ENCODE measurements around the gene NSUN7. TPM values are rescaled to one million over a fixed set of nuclear protein-coding genes. Genes with fewer than 3 reads are reported as not detected.

NSUN7 gene
- total RNA-seq, 2 donors from 2014 or later = 17.9 to 29.6 TPM

DNA sequence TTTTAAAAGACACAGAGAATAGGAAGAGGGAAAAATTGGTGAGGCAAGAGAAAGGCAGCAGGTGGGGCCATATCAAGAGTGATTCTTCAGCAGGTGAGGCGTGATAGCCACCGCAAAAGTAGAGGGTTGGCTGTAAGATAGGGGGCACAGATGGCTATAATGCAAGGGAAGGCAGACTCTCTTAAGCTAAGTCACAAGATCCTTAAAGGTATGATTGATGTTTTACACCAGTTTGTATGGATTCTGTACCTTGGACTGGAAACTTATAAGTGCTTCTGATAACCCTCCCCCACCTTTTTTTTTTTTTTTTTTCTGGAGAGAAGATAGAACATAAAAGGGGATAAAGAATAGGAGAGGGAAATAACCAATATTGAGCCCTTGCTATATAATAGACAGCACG is 40.0 kb downstream of the NSUN7 start:
- Histone ChIP-seq H3K4me1 (ENCODE audit: control insufficient read depth, insufficient read depth, low read length) (no peaks in the 10 kb centered on the region), H3K27ac (ENCODE audit: low read depth, low read length) (no peak overlapping the region), H3K4me3 (ENCODE audit: low read length) (no peak overlapping the region), H3K9ac (ENCODE audit: extremely low read depth, low read length, poor library complexity, severe bottlenecking) (no peak overlapping the region), H3K9me3 (ENCODE audit: control insufficient read depth, low read length) (no peaks in the 10 kb centered on the region), H3K36me3 (ENCODE audit: control insufficient read depth, insufficient read depth, low read length) (no peaks in the 10 kb centered on the region), H3K27me3 (ENCODE audit: control insufficient read depth, insufficient read depth, low read length, poor library complexity, severe bottlenecking) (no peaks in the 10 kb centered on the region)
- no peaks in the 10 kb centered on the region for H3K9me3 Mint-ChIP-seq
- no peaks in the 10 kb centered on the region for H3K27me3 Mint-ChIP-seq (ENCODE audit: insufficient read depth)
- H3K27ac Mint-ChIP-seq = no peak overlapping the region
- 83 to 88% methylated on average over 1 to 3 of the region's 3 CpGs for WGBS, 2 experiments (ENCODE audit: insufficient coverage in 1 of 2, insufficient read length in 1 of 2)
- no peaks in the 10 kb centered on the region for H3K4me1 Mint-ChIP-seq
- H3K4me3 Mint-ChIP-seq = no peak overlapping the region
- no peak for DNase-seq
- TF ChIP-seq, protein P1, sequence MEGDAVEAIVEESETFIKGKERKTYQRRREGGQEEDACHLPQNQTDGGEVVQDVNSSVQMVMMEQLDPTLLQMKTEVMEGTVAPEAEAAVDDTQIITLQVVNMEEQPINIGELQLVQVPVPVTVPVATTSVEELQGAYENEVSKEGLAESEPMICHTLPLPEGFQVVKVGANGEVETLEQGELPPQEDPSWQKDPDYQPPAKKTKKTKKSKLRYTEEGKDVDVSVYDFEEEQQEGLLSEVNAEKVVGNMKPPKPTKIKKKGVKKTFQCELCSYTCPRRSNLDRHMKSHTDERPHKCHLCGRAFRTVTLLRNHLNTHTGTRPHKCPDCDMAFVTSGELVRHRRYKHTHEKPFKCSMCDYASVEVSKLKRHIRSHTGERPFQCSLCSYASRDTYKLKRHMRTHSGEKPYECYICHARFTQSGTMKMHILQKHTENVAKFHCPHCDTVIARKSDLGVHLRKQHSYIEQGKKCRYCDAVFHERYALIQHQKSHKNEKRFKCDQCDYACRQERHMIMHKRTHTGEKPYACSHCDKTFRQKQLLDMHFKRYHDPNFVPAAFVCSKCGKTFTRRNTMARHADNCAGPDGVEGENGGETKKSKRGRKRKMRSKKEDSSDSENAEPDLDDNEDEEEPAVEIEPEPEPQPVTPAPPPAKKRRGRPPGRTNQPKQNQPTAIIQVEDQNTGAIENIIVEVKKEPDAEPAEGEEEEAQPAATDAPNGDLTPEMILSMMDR (conservative IDR thresholded peaks at IDR 0.05) = no peak
- H3K36me3 Mint-ChIP-seq (ENCODE audit: low read depth) = peaks cover 2% of the 10 kb centered on the region

DNA sequence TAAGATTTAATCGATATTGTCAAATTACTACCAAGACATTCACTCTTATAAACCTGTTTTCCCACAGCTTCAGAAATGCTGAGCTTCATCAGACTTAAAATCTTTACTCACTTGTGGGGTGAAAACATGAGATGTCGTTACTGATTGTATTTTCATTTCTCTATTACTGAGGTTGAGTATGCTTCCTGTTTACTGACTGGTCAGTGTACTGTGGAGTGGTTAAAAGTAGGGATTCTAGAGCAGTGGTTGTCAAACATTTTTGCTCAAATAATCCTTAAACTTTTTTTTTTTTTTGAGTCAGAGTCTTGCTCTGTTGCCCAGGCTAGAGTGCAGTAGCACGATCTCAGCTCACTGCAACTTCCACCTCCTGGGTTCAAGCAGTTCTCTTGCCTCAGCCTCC is 50.3 kb downstream of the NSUN7 start:
- no peak overlapping the region for H3K27ac ChIP-seq (ENCODE audit: low read depth, low read length)
- H3K4me3 Mint-ChIP-seq = no peak overlapping the region
- no peak overlapping the region for H3K9ac ChIP-seq (ENCODE audit: extremely low read depth, low read length, poor library complexity, severe bottlenecking)
- no peaks in the 10 kb centered on the region for H3K27me3 ChIP-seq (ENCODE audit: control insufficient read depth, insufficient read depth, low read length, poor library complexity, severe bottlenecking)
- TF ChIP-seq, protein P1 (conservative IDR thresholded peaks at IDR 0.05) = no peak
- H3K27me3 Mint-ChIP-seq (ENCODE audit: insufficient read depth) = no peaks in the 10 kb centered on the region
- no peaks in the 10 kb centered on the region for H3K9me3 ChIP-seq (ENCODE audit: control insufficient read depth, low read length)
- H3K9me3 Mint-ChIP-seq = no peaks in the 10 kb centered on the region
- H3K4me3 ChIP-seq (ENCODE audit: low read length) = no peak overlapping the region
- 94 to 98% methylated on average over 2 to 3 of the region's 3 CpGs for WGBS, 2 experiments (ENCODE audit: insufficient coverage in 1 of 2, insufficient read length in 1 of 2)
- H3K4me1 Mint-ChIP-seq = no peaks in the 10 kb centered on the region
- no peaks in the 10 kb centered on the region for H3K4me1 ChIP-seq (ENCODE audit: control insufficient read depth, insufficient read depth, low read length)
- H3K36me3 Mint-ChIP-seq (ENCODE audit: low read depth) = no peaks in the 10 kb centered on the region
- no peak for DNase-seq
- H3K36me3 ChIP-seq (ENCODE audit: control insufficient read depth, insufficient read depth, low read length) = no peaks in the 10 kb centered on the region
- H3K27ac Mint-ChIP-seq = no peak overlapping the region

GRCh38 chr4:40804598-40804997 is 54.8 kb downstream of the NSUN7 start:
- H3K9ac ChIP-seq (ENCODE audit: extremely low read depth, low read length, poor library complexity, severe bottlenecking) = no peak overlapping the region
- H3K27ac Mint-ChIP-seq = no peak overlapping the region
- TF ChIP-seq, protein P1 (conservative IDR thresholded peaks at IDR 0.05) = no peak
- no peak overlapping the region for H3K4me3 Mint-ChIP-seq
- H3K4me1 Mint-ChIP-seq = peaks cover 5% of the 10 kb centered on the region
- no peak for DNase-seq
- H3K27me3 ChIP-seq (ENCODE audit: control insufficient read depth, insufficient read depth, low read length, poor library complexity, severe bottlenecking) = no peaks in the 10 kb centered on the region
- H3K4me1 ChIP-seq (ENCODE audit: control insufficient read depth, insufficient read depth, low read length) = no peaks in the 10 kb centered on the region
- H3K27me3 Mint-ChIP-seq (ENCODE audit: insufficient read depth) = no peaks in the 10 kb centered on the region
- H3K4me3 ChIP-seq (ENCODE audit: low read length) = no peak overlapping the region
- H3K36me3 ChIP-seq (ENCODE audit: control insufficient read depth, insufficient read depth, low read length) = no peaks in the 10 kb centered on the region
- H3K27ac ChIP-seq (ENCODE audit: low read depth, low read length) = no peak overlapping the region
- no peaks in the 10 kb centered on the region for H3K9me3 Mint-ChIP-seq
- WGBS, 2 experiments (ENCODE audit: insufficient coverage in 1 of 2, insufficient read length in 1 of 2) = 80 to 94% methylated on average over 2 of the region's 2 CpGs
- H3K36me3 Mint-ChIP-seq (ENCODE audit: low read depth) = no peaks in the 10 kb centered on the region
- H3K9me3 ChIP-seq (ENCODE audit: control insufficient read depth, low read length) = no peaks in the 10 kb centered on the region

All from endodermal cell (in vitro differentiated cells).